Measurements from ENCODE around the gene FBXO30. TPM values are rescaled to one million over a fixed set of nuclear protein-coding genes. Genes with fewer than 3 reads are reported as not detected.

Gene FBXO30
- total and polyA plus RNA-seq, 10 of the 15 experiments (the other 5 are each of a cell fraction or from before 2014, with no cell fraction given) = 1.7 to 6.9 (median 5.3) TPM

DNA sequence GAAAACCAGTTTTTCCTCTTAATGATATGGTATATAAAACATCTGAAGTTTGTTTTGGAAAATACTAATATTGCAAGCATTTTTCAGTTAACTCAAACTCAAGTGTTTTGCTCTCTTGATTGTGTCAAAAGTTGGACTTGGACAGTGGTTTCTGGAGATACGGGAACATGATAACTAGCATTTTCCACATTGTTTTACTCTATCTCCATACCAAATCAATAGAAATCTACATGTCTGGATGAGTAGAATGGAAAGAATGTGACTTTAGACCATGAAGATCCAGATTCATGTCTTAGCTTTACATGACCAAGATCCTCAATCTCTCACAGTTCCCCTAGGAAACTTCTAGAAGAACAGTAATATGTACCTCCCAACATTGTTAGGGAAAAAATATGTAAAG lies 22.2 kb upstream of the FBXO30 start:
- ChIA-PET CTCF (no interaction called here), SMC1A (ENCODE audit: uncharacterized antibody, unreplicated experiment) (no interaction called here), RAD21 (ENCODE audit: unreplicated experiment) (no interaction called here), POLR2A (no interaction called here)
- H4K20me1 ChIP-seq (ENCODE audit: control insufficient read depth, insufficient read depth) = no peaks in the 10 kb centered on the region
- H2AFZ ChIP-seq (ENCODE audit: control insufficient read depth, low read depth, low read length) = no peak overlapping the region
- H3K9me3 ChIP-seq (replicated peaks; ENCODE audit: control insufficient read depth, insufficient read depth, low read length) = no peaks in the 10 kb centered on the region
- FAIRE-seq (no peak), DNase-seq (ENCODE audit: low read depth, low spot score) (no peak), ATAC-seq (no peak)
- H3K4me3 ChIP-seq = no peak overlapping the region
- no peaks in the 10 kb centered on the region for H3K79me2 ChIP-seq (ENCODE audit: control insufficient read depth, insufficient read depth, low read length)
- no TSS peak for BruUV-seq (replicated peaks)
- H3K4me1 ChIP-seq (ENCODE audit: control insufficient read depth, insufficient read depth, low read length) = no peaks in the 10 kb centered on the region
- no peaks in the 10 kb centered on the region for H3K36me3 ChIP-seq (ENCODE audit: control insufficient read depth in 2 of 2, insufficient read depth in 2 of 2, low read length in 1 of 2)
- TF ChIP-seq, protein P1, sequence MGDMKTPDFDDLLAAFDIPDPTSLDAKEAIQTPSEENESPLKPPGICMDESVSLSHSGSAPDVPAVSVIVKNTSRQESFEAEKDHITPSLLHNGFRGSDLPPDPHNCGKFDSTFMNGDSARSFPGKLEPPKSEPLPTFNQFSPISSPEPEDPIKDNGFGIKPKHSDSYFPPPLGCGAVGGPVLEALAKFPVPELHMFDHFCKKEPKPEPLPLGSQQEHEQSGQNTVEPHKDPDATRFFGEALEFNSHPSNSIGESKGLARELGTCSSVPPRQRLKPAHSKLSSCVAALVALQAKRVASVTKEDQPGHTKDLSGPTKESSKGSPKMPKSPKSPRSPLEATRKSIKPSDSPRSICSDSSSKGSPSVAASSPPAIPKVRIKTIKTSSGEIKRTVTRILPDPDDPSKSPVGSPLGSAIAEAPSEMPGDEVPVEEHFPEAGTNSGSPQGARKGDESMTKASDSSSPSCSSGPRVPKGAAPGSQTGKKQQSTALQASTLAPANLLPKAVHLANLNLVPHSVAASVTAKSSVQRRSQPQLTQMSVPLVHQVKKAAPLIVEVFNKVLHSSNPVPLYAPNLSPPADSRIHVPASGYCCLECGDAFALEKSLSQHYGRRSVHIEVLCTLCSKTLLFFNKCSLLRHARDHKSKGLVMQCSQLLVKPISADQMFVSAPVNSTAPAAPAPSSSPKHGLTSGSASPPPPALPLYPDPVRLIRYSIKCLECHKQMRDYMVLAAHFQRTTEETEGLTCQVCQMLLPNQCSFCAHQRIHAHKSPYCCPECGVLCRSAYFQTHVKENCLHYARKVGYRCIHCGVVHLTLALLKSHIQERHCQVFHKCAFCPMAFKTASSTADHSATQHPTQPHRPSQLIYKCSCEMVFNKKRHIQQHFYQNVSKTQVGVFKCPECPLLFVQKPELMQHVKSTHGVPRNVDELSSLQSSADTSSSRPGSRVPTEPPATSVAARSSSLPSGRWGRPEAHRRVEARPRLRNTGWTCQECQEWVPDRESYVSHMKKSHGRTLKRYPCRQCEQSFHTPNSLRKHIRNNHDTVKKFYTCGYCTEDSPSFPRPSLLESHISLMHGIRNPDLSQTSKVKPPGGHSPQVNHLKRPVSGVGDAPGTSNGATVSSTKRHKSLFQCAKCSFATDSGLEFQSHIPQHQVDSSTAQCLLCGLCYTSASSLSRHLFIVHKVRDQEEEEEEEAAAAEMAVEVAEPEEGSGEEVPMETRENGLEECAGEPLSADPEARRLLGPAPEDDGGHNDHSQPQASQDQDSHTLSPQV (IDR thresholded peaks at IDR 0.05) = no peak
- TF ChIP-seq CBFB (IDR thresholded peaks at IDR 0.05; ENCODE audit: low read depth) (no peak), ZNF24 (IDR thresholded peaks at IDR 0.05) (no peak), POLR2AphosphoS5 (IDR thresholded peaks at IDR 0.05; ENCODE audit: low read length) (no peak), IKZF2 (IDR thresholded peaks at IDR 0.05) (no peak), RCOR1 (conservative IDR thresholded peaks at IDR 0.05; ENCODE audit: low read depth, low read length) (no peak), SP1 (IDR thresholded peaks at IDR 0.05; ENCODE audit: low read depth, low read length) (no peak), SPI1 (IDR thresholded peaks at IDR 0.05; ENCODE audit: borderline replicate concordance, insufficient read depth, low read depth, low read length) (no peak), RUNX3 (IDR thresholded peaks at IDR 0.05; ENCODE audit: low read length) (no peak), SMAD1 (IDR thresholded peaks at IDR 0.05; ENCODE audit: low read depth, partially characterized antibody) (no peak), ETV6 (conservative IDR thresholded peaks at IDR 0.05 in 1 of 2, IDR thresholded peaks at IDR 0.05 in 1 of 2; ENCODE audit: borderline replicate concordance in 1 of 2, low read depth in 1 of 2) (no peak)
- H3K4me2 ChIP-seq (ENCODE audit: control insufficient read depth, insufficient read depth) = no peak overlapping the region
- no peaks in the 10 kb centered on the region for H3K27me3 ChIP-seq (replicated peaks in 1 of 2; ENCODE audit: control insufficient read depth in 2 of 2, insufficient read depth in 2 of 2, low read length in 1 of 2)
- no peak overlapping the region for H3K9ac ChIP-seq (ENCODE audit: control insufficient read depth, insufficient read depth, low read length)
- no peak overlapping the region for H3K27ac ChIP-seq (ENCODE audit: control insufficient read depth, insufficient read depth)
- WGBS (ENCODE audit: insufficient coverage, insufficient replicate concordance, low lambda C conversion rate, missing lambda C conversion rate) = 100% methylated on average over 1 of the region's 1 CpG
- intact Hi-C loops (cut with micrococcal nuclease; ENCODE audit: unreplicated experiment) = no loop called here
- in situ Hi-C loops (cut with MboI) = no loop called here
